HepG2 (cell line): ENCODE data around the gene OPRL1. TPM values are rescaled to one million over a fixed set of nuclear protein-coding genes. Genes with fewer than 3 reads are reported as not detected.

Experiments
- ADNP ChIP-seq: sonication (generic); formaldehyde crosslinking; IDR thresholded peaks from 2 replicates; pipeline ENCODE4 v1.4.0; 2020; ENCODE audit warnings: missing genetic modification reagents
- ASH2L ChIP-seq: fragments of 300-600, 200-600 bp; sonication (generic); IDR thresholded peaks from 2 replicates; pipeline ENCODE4 v1.7.0; 2017; ENCODE audit warnings: low read depth, mild to moderate bottlenecking, moderate library complexity, mixed read lengths, low read length; ENCODE audit not compliant: insufficient read length
- ATF7 ChIP-seq, 2 experiments: fragments of 450-650 bp in 1 of 2; sonication (generic) in 1 of 2; formaldehyde crosslinking in 1 of 2; IDR thresholded peaks; 2 replicates each; pipeline versions ENCODE4 v1.4.0 to v1.6.1; 2016 to 2020; ENCODE audit warnings: antibody characterized with exemption in 1 of 2, mild to moderate bottlenecking in 1 of 2, missing genetic modification reagents in 1 of 2
- BRD4 ChIP-seq: sonication (generic); formaldehyde crosslinking; IDR thresholded peaks from 2 replicates; pipeline ENCODE4 v1.4.0; 2020; ENCODE audit warnings: missing genetic modification reagents
- KDM3A ChIP-seq: IDR thresholded peaks from 2 replicates; pipeline ENCODE4 v1.6.1; 2018; ENCODE audit warnings: low read depth, missing compliant biosample characterization
- MXD1 ChIP-seq: sonication (generic); formaldehyde crosslinking; IDR thresholded peaks from 2 replicates; pipeline ENCODE4 v1.4.0; 2020; ENCODE audit warnings: mild to moderate bottlenecking, missing genetic modification reagents
- NRL ChIP-seq: sonication (generic); formaldehyde crosslinking; IDR thresholded peaks from 2 replicates; pipeline ENCODE4 v1.5.0; 2020; ENCODE audit warnings: missing genetic modification reagents, mild to moderate bottlenecking, moderate library complexity, borderline replicate concordance
- PAF1 ChIP-seq: IDR thresholded peaks from 2 replicates; pipeline ENCODE4 v1.6.1; 2016; ENCODE audit warnings: missing genetic modification reagents, missing compliant biosample characterization
- PRDM10 ChIP-seq: sonication (generic); formaldehyde crosslinking; IDR thresholded peaks from 2 replicates; pipeline ENCODE4 v1.4.0; 2020; ENCODE audit warnings: low read depth, missing genetic modification reagents
- THAP11 ChIP-seq: IDR thresholded peaks from 2 replicates; pipeline ENCODE4 v1.6.1; 2016; ENCODE audit warnings: missing biosample characterization, missing genetic modification reagents
- ZNF235 ChIP-seq: sonication (generic); formaldehyde crosslinking; IDR thresholded peaks from 2 replicates; pipeline ENCODE4 v1.8.1; 2023; ENCODE audit warnings: mild to moderate bottlenecking, missing genetic modification reagents, borderline replicate concordance
- ZNF335 ChIP-seq: sonication (generic); formaldehyde crosslinking; IDR thresholded peaks from 2 replicates; pipeline ENCODE4 v1.4.0; 2020; ENCODE audit warnings: missing genetic modification reagents
- ZNF383 ChIP-seq: sonication (generic); formaldehyde crosslinking; IDR thresholded peaks from 2 replicates; pipeline ENCODE4 v1.4.0; 2020; ENCODE audit warnings: missing genetic modification reagents, mild to moderate bottlenecking, borderline replicate concordance
- ZNF546 ChIP-seq: sonication (generic); formaldehyde crosslinking; conservative IDR thresholded peaks from 2 replicates; pipeline ENCODE4 v1.8.1; 2023; ENCODE audit warnings: mild to moderate bottlenecking, missing genetic modification reagents
- ZNF550 ChIP-seq: sonication (generic); formaldehyde crosslinking; IDR thresholded peaks from 2 replicates; pipeline ENCODE4 v1.4.0; 2020; ENCODE audit warnings: mild to moderate bottlenecking, missing genetic modification reagents, borderline replicate concordance
- ZNF567 ChIP-seq: sonication (generic); formaldehyde crosslinking; IDR thresholded peaks from 2 replicates; pipeline ENCODE4 v1.8.1; 2023; ENCODE audit warnings: mild to moderate bottlenecking, missing genetic modification reagents, borderline replicate concordance
- ZNF572 ChIP-seq: sonication (generic); formaldehyde crosslinking; IDR thresholded peaks from 2 replicates; pipeline ENCODE4 v1.5.1; 2020; ENCODE audit warnings: mild to moderate bottlenecking, missing genetic modification reagents
- ZNF609 ChIP-seq: sonication (generic); formaldehyde crosslinking; IDR thresholded peaks from 2 replicates; pipeline ENCODE4 v1.4.0; 2020; ENCODE audit warnings: mild to moderate bottlenecking, missing genetic modification reagents, borderline replicate concordance
- ZNF776 ChIP-seq: sonication (generic); formaldehyde crosslinking; IDR thresholded peaks from 2 replicates; pipeline ENCODE4 v1.4.0; 2020; ENCODE audit warnings: mild to moderate bottlenecking, missing genetic modification reagents
- polyA plus RNA-seq, 8 experiments: library from polyadenylated mRNA; depleted of rRNA in 3 of 8; stranded (reverse) in 7 of 8; unstranded in 1 of 8; fragments of >200 nt; fragmentation: Illumina TruSeq in 4 of 8; extraction: Trizol in 4 of 8; gene quantifications; 2 replicates each; pipeline versions ENCODE4 v1.2.1 to v1.2.3, GENCODE V29; 2011 to 2016; ENCODE audit warnings: low read depth in 4 of 8, missing spikeins in 1 of 8, mixed read lengths in 1 of 8; ENCODE audit not compliant: insufficient read depth in 1 of 8
- total RNA-seq, 5 experiments: library from RNA; depleted of rRNA; stranded (reverse); fragments of >200 nt; fragmentation: Illumina TruSeq; extraction: Trizol; gene quantifications; 2 replicates each; pipeline ENCODE4 v1.2.3, GENCODE V29; 2016; ENCODE audit warnings: low read depth in 1 of 5
- TF ChIP-seq, protein P1 (sequence below): sonication (generic); formaldehyde crosslinking; IDR thresholded peaks from 2 replicates; pipeline ENCODE4 v1.4.0; 2020; ENCODE audit warnings: missing genetic modification reagents, low read depth, mild to moderate bottlenecking, borderline replicate concordance

Gene OPRL1
- total and polyA plus RNA-seq, 2 of the 13 experiments (the other 11 are each of a cell fraction or from before 2014, with no cell fraction given) = 0.35 to 0.71 TPM

- TF ChIP-seq ZNF609 (no peak), ZNF776 (CRISPR knock-in tag) (no peak), ZNF383 (CRISPR knock-in tag) (no peak), KDM3A (CRISPR knock-in tag) (no peak), MXD1 (CRISPR knock-in tag) (peak; percentile 15; the same call in 1 of the 2 replicates), BRD4 (CRISPR knock-in tag) (no peak), ZNF235 (CRISPR knock-in tag) (no peak), ZNF572 (CRISPR knock-in tag) (no peak), ATF7 (IDR thresholded peaks at IDR 0.05) (0 out of 2 replicates have a peak, but pooled peaks have one; percentile 28), ATF7 (CRISPR knock-in tag; IDR thresholded peaks at IDR 0.05) (0 out of 2 replicates have a peak, but pooled peaks have one; percentile 12), PAF1 (CRISPR knock-in tag) (no peak), ZNF546 (CRISPR knock-in tag) (no peak), ADNP (CRISPR knock-in tag) (no peak), ASH2L (no peak), ZNF550 (CRISPR knock-in tag) (no peak), ZNF335 (CRISPR knock-in tag) (no peak), PRDM10 (CRISPR knock-in tag) (no peak), THAP11 (CRISPR knock-in tag) (peak; percentile 63; the same call in 1 of the 2 replicates), ZNF567 (CRISPR knock-in tag) (0 out of 2 replicates have a peak, but pooled peaks have one; percentile 66), NRL (CRISPR knock-in tag) (no peak)
- TF ChIP-seq, protein P1, sequence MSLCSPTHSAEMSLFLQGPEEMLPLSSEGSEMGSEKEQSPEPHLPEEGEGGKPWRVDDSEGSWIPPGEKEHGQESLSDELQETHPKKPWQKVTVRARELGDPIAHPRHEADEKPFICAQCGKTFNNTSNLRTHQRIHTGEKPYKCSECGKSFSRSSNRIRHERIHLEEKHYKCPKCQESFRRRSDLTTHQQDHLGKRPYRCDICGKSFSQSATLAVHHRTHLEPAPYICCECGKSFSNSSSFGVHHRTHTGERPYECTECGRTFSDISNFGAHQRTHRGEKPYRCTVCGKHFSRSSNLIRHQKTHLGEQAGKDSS = no peak
Measured at GRCh38 chr20:64065974-64066343, 13.9 kb upstream of the OPRL1 start (continued).
